ENCODE data around the gene GABBR2.

- TF ChIP-seq REST (IDR thresholded peaks at IDR 0.05; ENCODE audit: unreplicated experiment) (peak; percentile 54), EZH2phosphoT487 (IDR thresholded peaks at IDR 0.05; ENCODE audit: unreplicated experiment) (no peak), CTCF (conservative IDR thresholded peaks at IDR 0.05; ENCODE audit: low read depth in 2 of 2) (no peak), POLR2AphosphoS5 (IDR thresholded peaks at IDR 0.05; ENCODE audit: low read depth) (no peak), EZH2 (IDR thresholded peaks at IDR 0.05; ENCODE audit: low read depth, unreplicated experiment) (no peak)
These were observed 424.0 kb downstream of the GABBR2 start for GRCh38 chr9:98284754-98285153.

All from GM23338 (cell line).